Ishikawa (cell line): ENCODE measurements around the gene SLC24A4.

Source experiments
- CEBPB ChIP-seq: IDR thresholded peaks from 2 replicates; pipeline ENCODE4 v1.6.1; 2012
- FOXM1 ChIP-seq: IDR thresholded peaks from 2 replicates; pipeline ENCODE4 v1.6.1; 2012; ENCODE audit warnings: low read depth, borderline replicate concordance
- TCF12 ChIP-seq: IDR thresholded peaks from 2 replicates; pipeline ENCODE4 v1.6.1; 2012; ENCODE audit warnings: low read depth
- TF ChIP-seq, protein P1 (sequence below): IDR thresholded peaks from 2 replicates; pipeline ENCODE4 v1.6.1; 2012
- TF ChIP-seq, protein P2 (sequence below): IDR thresholded peaks from 2 replicates; pipeline ENCODE4 v1.6.1; 2012; ENCODE audit warnings: low read depth, mild to moderate bottlenecking

DNA sequence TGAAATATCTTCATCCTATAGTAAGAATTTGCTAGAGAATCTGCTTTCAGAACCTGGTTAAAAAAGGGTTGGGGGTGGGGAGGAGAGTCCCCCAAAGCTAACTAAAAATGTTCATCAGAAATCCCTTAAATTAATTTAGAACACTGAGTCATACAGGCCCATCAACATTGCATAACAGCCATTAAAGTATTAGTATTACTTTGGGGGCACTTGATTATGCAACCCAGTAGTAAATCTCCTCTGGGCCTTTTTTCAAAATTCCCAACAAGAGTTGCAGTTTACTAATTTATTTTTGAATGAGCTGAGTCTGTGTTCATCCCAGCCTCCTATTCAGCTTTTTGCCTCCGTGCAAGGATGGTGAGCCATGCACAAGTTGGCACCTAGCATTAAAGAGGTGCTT, 8.8 kb upstream of the SLC24A4 start:
- TF ChIP-seq, protein P1, sequence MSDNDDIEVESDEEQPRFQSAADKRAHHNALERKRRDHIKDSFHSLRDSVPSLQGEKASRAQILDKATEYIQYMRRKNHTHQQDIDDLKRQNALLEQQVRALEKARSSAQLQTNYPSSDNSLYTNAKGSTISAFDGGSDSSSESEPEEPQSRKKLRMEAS, result no peak
- no peak for TF ChIP-seq CEBPB
- TF ChIP-seq TCF12, result no peak
- no peak for TF ChIP-seq FOXM1
- TF ChIP-seq, protein P2, sequence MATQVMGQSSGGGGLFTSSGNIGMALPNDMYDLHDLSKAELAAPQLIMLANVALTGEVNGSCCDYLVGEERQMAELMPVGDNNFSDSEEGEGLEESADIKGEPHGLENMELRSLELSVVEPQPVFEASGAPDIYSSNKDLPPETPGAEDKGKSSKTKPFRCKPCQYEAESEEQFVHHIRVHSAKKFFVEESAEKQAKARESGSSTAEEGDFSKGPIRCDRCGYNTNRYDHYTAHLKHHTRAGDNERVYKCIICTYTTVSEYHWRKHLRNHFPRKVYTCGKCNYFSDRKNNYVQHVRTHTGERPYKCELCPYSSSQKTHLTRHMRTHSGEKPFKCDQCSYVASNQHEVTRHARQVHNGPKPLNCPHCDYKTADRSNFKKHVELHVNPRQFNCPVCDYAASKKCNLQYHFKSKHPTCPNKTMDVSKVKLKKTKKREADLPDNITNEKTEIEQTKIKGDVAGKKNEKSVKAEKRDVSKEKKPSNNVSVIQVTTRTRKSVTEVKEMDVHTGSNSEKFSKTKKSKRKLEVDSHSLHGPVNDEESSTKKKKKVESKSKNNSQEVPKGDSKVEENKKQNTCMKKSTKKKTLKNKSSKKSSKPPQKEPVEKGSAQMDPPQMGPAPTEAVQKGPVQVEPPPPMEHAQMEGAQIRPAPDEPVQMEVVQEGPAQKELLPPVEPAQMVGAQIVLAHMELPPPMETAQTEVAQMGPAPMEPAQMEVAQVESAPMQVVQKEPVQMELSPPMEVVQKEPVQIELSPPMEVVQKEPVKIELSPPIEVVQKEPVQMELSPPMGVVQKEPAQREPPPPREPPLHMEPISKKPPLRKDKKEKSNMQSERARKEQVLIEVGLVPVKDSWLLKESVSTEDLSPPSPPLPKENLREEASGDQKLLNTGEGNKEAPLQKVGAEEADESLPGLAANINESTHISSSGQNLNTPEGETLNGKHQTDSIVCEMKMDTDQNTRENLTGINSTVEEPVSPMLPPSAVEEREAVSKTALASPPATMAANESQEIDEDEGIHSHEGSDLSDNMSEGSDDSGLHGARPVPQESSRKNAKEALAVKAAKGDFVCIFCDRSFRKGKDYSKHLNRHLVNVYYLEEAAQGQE, result no peak
